HCT116 (cell line): Measurements from ENCODE around the gene SDK2. TPM values are rescaled to one million over a fixed set of nuclear protein-coding genes. Genes with fewer than 3 reads are reported as not detected.

ENCODE experiments used
- ATAC-seq: fragments of 200-7000 bp; cut with Tn5 transposase; 2 replicates; pipeline ENCODE4 v1.9.1; 2020; ENCODE audit warnings: mild to moderate bottlenecking, moderate library complexity
- BruUV-seq: library from RNA; stranded (reverse); fragments of 400-500 nt; replicated peaks from 2 replicates; lab custom pipeline; 2021; lab: Mats Ljungman, UMichigan
- CTCF ChIA-PET: fragments of 300-600 bp; sonication (Branson Sonifier 250); formaldehyde crosslinking; loops from one replicate; lab custom pipeline; 2021; ENCODE audit warnings: antibody characterized with exemption; lab: Charles Lee
- POLR2A ChIA-PET: fragments of 300-600, 350-600 bp; sonication (Branson Sonifier 250); formaldehyde crosslinking; loops from one replicate; lab custom pipeline; 2021; ENCODE audit warnings: antibody characterized with exemption; lab: Charles Lee
- RAD21 ChIA-PET, 2 experiments: fragments of 300-600 bp; sonication (Branson Sonifier 250); formaldehyde crosslinking; loops; one replicate each; lab custom pipeline; 2023; ENCODE audit warnings: low total read pairs in 2 of 2; ENCODE audit not compliant: uncharacterized antibody in 2 of 2, unreplicated experiment in 2 of 2, low non-redundant PET in 1 of 2; lab: Charles Lee
- DNase-seq: peaks from one replicate; pipeline ENCODE4 v3.0.0-alpha.2; 2010; ENCODE audit warnings: low read depth, low spot score
- H2AFZ ChIP-seq: fragments of 200-600 bp; shearing (Covaris generic), sonication (generic); 2 replicates; pipeline ENCODE4 v1.6.1; 2017; ENCODE audit warnings: low read depth, mixed run types, mixed read lengths, antibody characterized with exemption, low read length; ENCODE audit not compliant: poor library complexity, severe bottlenecking
- H3K27ac ChIP-seq: 2 replicates; pipeline ENCODE4 v1.5.1; 2012; ENCODE audit warnings: low read depth, low read length
- H3K27me3 ChIP-seq: fragments of 200-600 bp; sonication (generic); 2 replicates; pipeline ENCODE4 v1.6.1; 2016; ENCODE audit warnings: mixed run types, low read length, mixed read lengths; ENCODE audit not compliant: insufficient read depth
- H3K36me3 ChIP-seq, 2 experiments: fragments of 200-500 bp in 1 of 2; fragments of 200-600 bp in 1 of 2; sonication (Bioruptor generic) in 1 of 2; sonication (generic) in 1 of 2; 2 replicates each; pipeline versions ENCODE4 v1.5.1 to v1.6.1; 2014 to 2016; ENCODE audit warnings: low read length in 2 of 2, inconsistent platforms in 1 of 2, mixed read lengths in 1 of 2, mixed run types in 1 of 2; ENCODE audit not compliant: insufficient read depth in 2 of 2, control insufficient read depth in 1 of 2
- H3K4me1 ChIP-seq, 2 experiments: fragments of 200-600 bp in 1 of 2; sonication (generic) in 1 of 2; 2 replicates each; pipeline versions ENCODE4 v1.5.1 to v1.6.1; 2012 to 2017; ENCODE audit warnings: low read length in 2 of 2, inconsistent platforms in 1 of 2, mild to moderate bottlenecking in 1 of 2, mixed read lengths in 1 of 2, mixed run types in 1 of 2, moderate library complexity in 1 of 2; ENCODE audit not compliant: insufficient read depth in 2 of 2, control insufficient read depth in 1 of 2
- H3K4me2 ChIP-seq: fragments of 200-600 bp; sonication (generic); 2 replicates; pipeline ENCODE4 v1.6.1; 2017; ENCODE audit warnings: mixed run types, low read length, mixed read lengths
- H3K4me3 ChIP-seq, 2 experiments: fragments of 200-600 bp in 1 of 2; sonication (generic) in 1 of 2; replicated peaks in 1 of 2; 2 replicates each; pipeline ENCODE4 v1.5.1; 2011 to 2016; ENCODE audit warnings: low read length in 2 of 2, control low read depth in 1 of 2, low read depth in 1 of 2, mild to moderate bottlenecking in 1 of 2, mixed read lengths in 1 of 2, mixed run types in 1 of 2
- H3K79me2 ChIP-seq: fragments of 200-600 bp; sonication (generic); 2 replicates; pipeline ENCODE4 v1.6.1; 2017; ENCODE audit warnings: mild to moderate bottlenecking, mixed run types, low read length, moderate library complexity, mixed read lengths; ENCODE audit not compliant: insufficient read depth
- H3K9ac ChIP-seq: fragments of 200-600 bp; sonication (generic); 2 replicates; pipeline ENCODE4 v1.6.1; 2016; ENCODE audit warnings: low read length, mixed read lengths
- H3K9me2 ChIP-seq: fragments of 200-600 bp; sonication (generic), shearing (Covaris generic); 2 replicates; pipeline ENCODE4 v1.6.1; 2017; ENCODE audit warnings: mixed run types, mild to moderate bottlenecking, moderate library complexity; ENCODE audit not compliant: insufficient read depth
- H3K9me3 ChIP-seq, 2 experiments: fragments of 200-500 bp in 1 of 2; fragments of 200-600 bp in 1 of 2; sonication (Bioruptor generic) in 1 of 2; sonication (generic) in 1 of 2; 2 replicates each; pipeline ENCODE4 v1.6.1; 2014 to 2017; ENCODE audit warnings: low read length in 2 of 2, mixed read lengths in 2 of 2, inconsistent platforms in 1 of 2, low read depth in 1 of 2, mild to moderate bottlenecking in 1 of 2, mixed run types in 1 of 2, moderate library complexity in 1 of 2; ENCODE audit not compliant: control insufficient read depth in 1 of 2, insufficient read depth in 1 of 2
- H4K20me1 ChIP-seq: fragments of 200-600 bp; sonication (generic), shearing (Covaris generic); 2 replicates; pipeline ENCODE4 v1.6.1; 2017; ENCODE audit warnings: mixed run types, mild to moderate bottlenecking, moderate library complexity; ENCODE audit not compliant: insufficient read depth
- CBX3 ChIP-seq: IDR thresholded peaks from 2 replicates; pipeline ENCODE4 v1.6.1; 2012; ENCODE audit warnings: low read depth
- CEBPB ChIP-seq: IDR thresholded peaks from 2 replicates; pipeline ENCODE4 v1.6.1; 2012; ENCODE audit warnings: low read depth
- EGR1 ChIP-seq: IDR thresholded peaks from 2 replicates; pipeline ENCODE4 v1.6.1; 2012; ENCODE audit warnings: low read depth
- EZH2phosphoT487 ChIP-seq: fragments of 200-600 bp; IDR thresholded peaks from 2 replicates; pipeline ENCODE4 v1.6.1; 2018; ENCODE audit warnings: antibody characterized with exemption, borderline replicate concordance
- FOSL1 ChIP-seq: IDR thresholded peaks from 2 replicates; pipeline ENCODE4 v1.6.1; 2012; ENCODE audit warnings: low read depth
- JUND ChIP-seq: IDR thresholded peaks from 2 replicates; pipeline ENCODE4 v1.6.1; 2012
- POLR2A ChIP-seq: IDR thresholded peaks from 2 replicates; pipeline ENCODE4 v1.7.0; 2011; ENCODE audit warnings: borderline replicate concordance; ENCODE audit not compliant: insufficient read depth, insufficient read length; ENCODE audit errors: extremely low read depth
- RAD21 ChIP-seq: IDR thresholded peaks from 2 replicates; pipeline ENCODE4 v1.6.1; 2012; ENCODE audit warnings: low read depth, mild to moderate bottlenecking
- SIN3A ChIP-seq: IDR thresholded peaks from 2 replicates; pipeline ENCODE4 v1.6.1; 2012; ENCODE audit warnings: low read depth
- SP1 ChIP-seq: IDR thresholded peaks from 2 replicates; pipeline ENCODE4 v1.6.1; 2012; ENCODE audit warnings: low read depth
- ZBTB33 ChIP-seq: IDR thresholded peaks from 2 replicates; pipeline ENCODE4 v1.6.1; 2011; ENCODE audit warnings: mild to moderate bottlenecking, low read length, moderate library complexity; ENCODE audit not compliant: insufficient replicate concordance; ENCODE audit errors: extremely low read depth
- ZFX ChIP-seq: fragments of 450-650 bp; IDR thresholded peaks from 2 replicates; pipeline ENCODE4 v1.6.1; 2017
- intact Hi-C: fragments of 100-400 bp; cut with micrococcal nuclease; formaldehyde crosslinking; loops from 2 replicates; pipeline ENCODE4 v1.10.0; 2022
- total RNA-seq: library from RNA; stranded (reverse); gene quantifications from one replicate; pipeline ENCODE4 v1.2.1, GENCODE V29; 2021; ENCODE audit not compliant: unreplicated experiment

Gene SDK2
- total RNA-seq, 1 experiment from 2014 or later: 0.10 TPM

GRCh38 chr17:73533781-73534180, 110.5 kb downstream of the SDK2 start:
- H3K4me3 ChIP-seq: no peak overlapping the region
- no peak overlapping the region for H2AFZ ChIP-seq
- ATAC-seq (peak; percentile 44), DNase-seq (no peak)
- no peaks in the 10 kb centered on the region for H4K20me1 ChIP-seq
- BruUV-seq: no TSS peak
- ChIA-PET CTCF (no interaction called here), RAD21 (no interaction called here), POLR2A (no interaction called here)
- no peaks in the 10 kb centered on the region for H3K79me2 ChIP-seq
- H3K36me3 ChIP-seq: no peaks in the 10 kb centered on the region
- H3K4me2 ChIP-seq: no peak overlapping the region
- H3K9me2 ChIP-seq: no peaks in the 10 kb centered on the region
- peaks cover 24% of the 10 kb centered on the region for H3K27me3 ChIP-seq
- no peaks in the 10 kb centered on the region for H3K4me1 ChIP-seq
- no peak overlapping the region for H3K9ac ChIP-seq
- H3K27ac ChIP-seq: no peak overlapping the region
- intact Hi-C loops: no loop called here
- H3K9me3 ChIP-seq: no peaks in the 10 kb centered on the region
- TF ChIP-seq EZH2phosphoT487: no peak
- no peak for TF ChIP-seq CEBPB
- TF ChIP-seq ZBTB33: no peak
- TF ChIP-seq POLR2A: no peak
- TF ChIP-seq FOSL1: no peak
- no peak for TF ChIP-seq EGR1
- no peak for TF ChIP-seq CBX3
- TF ChIP-seq SIN3A: no peak

DNA sequence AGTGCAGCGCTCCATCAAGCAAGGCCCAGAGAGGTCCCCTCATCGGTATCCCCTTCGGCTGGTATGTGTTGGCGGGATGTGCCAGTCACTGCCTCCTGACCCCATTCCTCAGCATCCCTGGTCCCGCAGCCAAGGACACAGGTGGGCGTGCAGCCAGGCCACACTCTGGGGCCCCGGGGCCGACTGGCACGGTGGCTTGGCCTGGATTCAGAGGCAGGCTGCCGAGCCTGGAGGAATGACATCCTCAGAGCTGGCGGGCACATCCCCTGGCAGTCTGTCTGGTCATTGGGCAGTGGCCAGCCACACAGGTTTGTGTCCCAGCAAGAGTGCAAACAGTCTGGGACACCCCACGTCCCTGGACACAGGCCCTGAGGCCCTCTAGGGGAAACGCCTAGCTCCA, 111.1 kb downstream of the SDK2 start:
- ATAC-seq: no peak

More for the DNA sequence above, 111.1 kb downstream of the SDK2 start:
- H3K9me2 ChIP-seq: no peaks in the 10 kb centered on the region
- H3K4me2 ChIP-seq: no peak overlapping the region
- no peak overlapping the region for H3K9ac ChIP-seq
- ChIA-PET POLR2A (no interaction called here), RAD21 (no interaction called here), CTCF (no interaction called here)
- intact Hi-C loops: no loop called here
- TF ChIP-seq ZFX: no peak
- no peak for TF ChIP-seq SP1
- TF ChIP-seq CEBPB: no peak
- TF ChIP-seq JUND: no peak
- TF ChIP-seq RAD21: no peak
- BruUV-seq: no TSS peak
- H3K79me2 ChIP-seq: no peaks in the 10 kb centered on the region
- no peak overlapping the region for H3K4me3 ChIP-seq
- no peak overlapping the region for H3K27ac ChIP-seq
- H2AFZ ChIP-seq: no peak overlapping the region
- H3K4me1 ChIP-seq: no peaks in the 10 kb centered on the region
- no peaks in the 10 kb centered on the region for H3K9me3 ChIP-seq
- H4K20me1 ChIP-seq: no peaks in the 10 kb centered on the region
- no peaks in the 10 kb centered on the region for H3K36me3 ChIP-seq
- DNase-seq: no peak
- peaks cover 31% of the 10 kb centered on the region for H3K27me3 ChIP-seq
